Osteoblast (primary cell): Measurements from ENCODE around the gene NEUROD4. TPM values are rescaled to one million over a fixed set of nuclear protein-coding genes. Genes with fewer than 3 reads are reported as not detected.

ENCODE experiments used
- DNase-seq: peaks from one replicate; pipeline ENCODE4 v3.0.0; 2011; ENCODE audit warnings: low spot score, mixed read lengths; ENCODE audit not compliant: insufficient read length; ENCODE audit errors: missing footprints
- H2AFZ ChIP-seq: 2 replicates; pipeline ENCODE4 v1.6.0; 2011; ENCODE audit warnings: mild to moderate bottlenecking, low read length
- H3K27ac ChIP-seq: 2 replicates; pipeline ENCODE4 v1.5.1; 2011; ENCODE audit warnings: mild to moderate bottlenecking, low read depth, low read length, moderate library complexity
- H3K27me3 ChIP-seq: 2 replicates; pipeline ENCODE4 v1.6.0; 2012; ENCODE audit warnings: mild to moderate bottlenecking, control low read depth, inconsistent platforms, low read length, moderate library complexity; ENCODE audit not compliant: insufficient read depth
- H3K36me3 ChIP-seq: 2 replicates; pipeline ENCODE4 v1.5.1; 2011; ENCODE audit warnings: mild to moderate bottlenecking, low read length, control low read depth, moderate library complexity; ENCODE audit not compliant: insufficient read depth
- H3K4me1 ChIP-seq: 2 replicates; pipeline ENCODE4 v1.5.1; 2011; ENCODE audit warnings: mild to moderate bottlenecking, low read length, control low read depth, moderate library complexity; ENCODE audit not compliant: insufficient read depth
- H3K4me2 ChIP-seq: 2 replicates; pipeline ENCODE4 v1.6.0; 2011; ENCODE audit warnings: mild to moderate bottlenecking, low read length; ENCODE audit not compliant: insufficient read depth
- H3K4me3 ChIP-seq: fragments of 200-600 bp; sonication (generic); 3 replicates; pipeline ENCODE4 v1.5.1; 2012; ENCODE audit warnings: mild to moderate bottlenecking, low read length, inconsistent platforms; ENCODE audit not compliant: insufficient read depth
- H3K79me2 ChIP-seq: 2 replicates; pipeline ENCODE4 v1.6.0; 2012; ENCODE audit warnings: mild to moderate bottlenecking, low read length, control low read depth, inconsistent platforms; ENCODE audit not compliant: insufficient read depth
- H3K9me3 ChIP-seq: 2 replicates; pipeline ENCODE4 v1.5.1; 2011; ENCODE audit warnings: low read depth, low read length, control low read depth
- H4K20me1 ChIP-seq: 2 replicates; pipeline ENCODE4 v1.6.0; 2012; ENCODE audit warnings: mild to moderate bottlenecking, low read length, control low read depth; ENCODE audit not compliant: insufficient read depth
- total RNA-seq: library from RNA; depleted of rRNA; stranded (reverse); fragments of >200 nt; gene quantifications from 2 replicates; pipeline ENCODE4 v1.2.3, GENCODE V29; 2012
- TF ChIP-seq, protein P1 (sequence below): IDR thresholded peaks from 2 replicates; pipeline ENCODE4 v1.5.1; 2011; ENCODE audit warnings: mild to moderate bottlenecking, low read depth, low read length, moderate library complexity; ENCODE audit errors: extremely low read depth

Gene NEUROD4
- total RNA-seq, 1 donor = not detected

DNA sequence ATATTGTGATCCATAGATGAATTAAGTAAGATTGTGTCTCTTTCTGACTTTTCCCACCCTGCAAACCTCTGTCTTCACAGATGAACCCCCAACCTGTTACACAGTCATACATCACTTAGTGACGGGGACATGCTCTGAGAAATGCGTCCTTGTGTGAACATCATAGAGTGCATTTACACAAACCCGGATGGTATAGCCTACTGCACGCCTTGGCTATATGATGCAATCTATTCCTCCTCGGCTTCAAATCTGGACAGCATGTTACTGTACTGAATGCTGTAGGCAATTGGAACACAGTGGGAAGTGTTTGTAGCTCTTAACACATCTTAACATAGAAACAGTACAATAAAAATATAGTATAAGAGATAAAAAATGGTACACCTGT is 27.8 kb upstream of the NEUROD4 start:
- peaks cover 4% of the 10 kb centered on the region for H3K27me3 ChIP-seq

DNA sequence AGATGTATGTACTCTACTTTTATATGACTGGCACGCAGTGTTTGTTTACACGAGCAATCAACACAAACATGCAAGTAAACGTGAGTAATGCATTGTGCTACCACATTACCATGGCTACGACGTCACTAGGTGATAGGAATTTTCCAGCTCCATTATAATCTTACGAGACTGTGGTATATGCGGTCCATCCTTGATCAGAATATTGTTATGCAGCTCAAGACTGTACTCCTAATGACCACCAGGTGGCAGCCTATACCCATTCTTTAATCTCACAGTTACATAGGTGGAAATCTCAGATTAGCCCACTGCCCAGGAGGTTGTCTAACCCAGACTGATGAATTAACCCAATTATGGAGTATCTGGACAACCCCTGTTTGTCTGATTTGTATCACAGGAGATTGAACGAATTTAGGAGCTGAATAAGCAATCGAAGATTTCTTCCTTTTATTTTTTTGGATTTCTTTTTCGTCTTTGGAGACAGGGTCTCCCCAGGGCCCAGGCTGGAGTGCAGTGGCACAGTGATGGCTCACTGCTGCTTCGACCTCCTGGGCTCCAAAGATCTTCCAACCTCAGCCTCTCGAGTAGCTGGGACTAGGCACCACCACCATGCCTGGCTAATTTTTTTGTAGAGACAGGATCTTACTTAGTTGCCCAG is 26.5 kb upstream of the NEUROD4 start:
- no peaks in the 10 kb centered on the region for H3K79me2 ChIP-seq
- H3K4me2 ChIP-seq = no peak overlapping the region
- no peak overlapping the region for H3K27ac ChIP-seq
- no peaks in the 10 kb centered on the region for H3K4me1 ChIP-seq
- H3K4me3 ChIP-seq = no peak overlapping the region
- DNase-seq = peak; percentile 78
- H4K20me1 ChIP-seq = no peaks in the 10 kb centered on the region
- no peak overlapping the region for H2AFZ ChIP-seq
- H3K9me3 ChIP-seq = no peaks in the 10 kb centered on the region
- H3K36me3 ChIP-seq = no peaks in the 10 kb centered on the region
- peaks cover 4% of the 10 kb centered on the region for H3K27me3 ChIP-seq
- TF ChIP-seq, protein P1, sequence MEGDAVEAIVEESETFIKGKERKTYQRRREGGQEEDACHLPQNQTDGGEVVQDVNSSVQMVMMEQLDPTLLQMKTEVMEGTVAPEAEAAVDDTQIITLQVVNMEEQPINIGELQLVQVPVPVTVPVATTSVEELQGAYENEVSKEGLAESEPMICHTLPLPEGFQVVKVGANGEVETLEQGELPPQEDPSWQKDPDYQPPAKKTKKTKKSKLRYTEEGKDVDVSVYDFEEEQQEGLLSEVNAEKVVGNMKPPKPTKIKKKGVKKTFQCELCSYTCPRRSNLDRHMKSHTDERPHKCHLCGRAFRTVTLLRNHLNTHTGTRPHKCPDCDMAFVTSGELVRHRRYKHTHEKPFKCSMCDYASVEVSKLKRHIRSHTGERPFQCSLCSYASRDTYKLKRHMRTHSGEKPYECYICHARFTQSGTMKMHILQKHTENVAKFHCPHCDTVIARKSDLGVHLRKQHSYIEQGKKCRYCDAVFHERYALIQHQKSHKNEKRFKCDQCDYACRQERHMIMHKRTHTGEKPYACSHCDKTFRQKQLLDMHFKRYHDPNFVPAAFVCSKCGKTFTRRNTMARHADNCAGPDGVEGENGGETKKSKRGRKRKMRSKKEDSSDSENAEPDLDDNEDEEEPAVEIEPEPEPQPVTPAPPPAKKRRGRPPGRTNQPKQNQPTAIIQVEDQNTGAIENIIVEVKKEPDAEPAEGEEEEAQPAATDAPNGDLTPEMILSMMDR = peak; percentile 80

More for the DNA sequence above, 27.8 kb upstream of the NEUROD4 start:
- Histone ChIP-seq H4K20me1 (no peaks in the 10 kb centered on the region), H3K4me2 (no peak overlapping the region), H3K4me3 (no peak overlapping the region), H2AFZ (no peak overlapping the region), H3K36me3 (no peaks in the 10 kb centered on the region), H3K79me2 (no peaks in the 10 kb centered on the region), H3K9me3 (no peaks in the 10 kb centered on the region), H3K4me1 (no peaks in the 10 kb centered on the region), H3K27ac (no peak overlapping the region)
- TF ChIP-seq, protein P1 = no peak
- DNase-seq = no peak

DNA sequence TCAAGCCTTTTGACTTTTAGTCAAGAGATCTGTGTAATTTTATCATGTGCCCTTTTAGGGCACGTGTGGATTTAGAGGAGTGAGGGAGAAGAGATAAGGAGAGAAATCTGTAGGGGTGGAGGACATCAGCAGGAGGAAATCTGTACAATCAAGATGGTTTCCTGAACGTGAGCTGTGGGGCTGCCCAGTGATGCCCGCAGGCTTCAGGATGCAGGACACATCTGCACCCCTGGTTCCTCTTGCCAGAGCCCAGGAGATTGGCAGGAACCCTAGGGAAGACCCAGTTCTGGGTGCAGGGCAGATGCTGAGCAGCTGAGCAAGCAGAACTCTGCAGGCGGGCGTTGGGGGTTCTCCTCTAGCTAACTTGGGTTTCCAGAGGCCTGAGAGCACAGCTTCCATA is 23.6 kb upstream of the NEUROD4 start:
- Histone ChIP-seq H3K79me2 (no peaks in the 10 kb centered on the region), H3K4me2 (no peak overlapping the region), H3K27me3 (no peaks in the 10 kb centered on the region), H3K4me1 (no peaks in the 10 kb centered on the region), H3K27ac (no peak overlapping the region), H3K4me3 (no peak overlapping the region), H3K36me3 (no peaks in the 10 kb centered on the region), H2AFZ (no peak overlapping the region), H3K9me3 (no peaks in the 10 kb centered on the region), H4K20me1 (no peaks in the 10 kb centered on the region)
- TF ChIP-seq, protein P1 = no peak
- no peak for DNase-seq

DNA sequence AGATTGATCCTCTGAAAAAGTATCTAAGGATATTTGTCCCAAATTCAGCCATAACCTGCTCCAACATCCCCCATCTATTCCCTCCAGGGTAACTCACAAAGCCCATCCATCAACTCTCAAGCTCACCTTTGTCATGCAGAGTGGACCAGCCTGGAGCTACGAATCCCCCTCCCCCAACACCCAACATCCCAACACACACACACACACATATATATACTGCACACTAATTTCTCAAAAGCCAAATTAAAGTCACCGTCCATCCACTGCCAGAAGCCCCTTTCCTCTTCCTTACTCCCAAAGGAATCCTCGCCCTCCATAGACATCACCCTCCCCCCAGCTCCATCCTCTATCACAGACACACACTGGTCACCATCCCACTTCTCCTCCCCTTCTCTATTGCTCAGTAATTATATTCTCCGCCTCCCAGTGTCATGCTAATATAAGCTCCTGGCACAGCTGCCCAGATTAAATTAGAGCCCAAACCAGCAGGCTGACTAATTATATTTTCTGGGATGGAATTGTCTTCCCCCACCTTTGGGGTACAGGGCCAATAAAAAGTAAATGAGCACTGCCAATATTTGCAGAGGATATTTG is 21.7 kb upstream of the NEUROD4 start:
- H3K4me1 ChIP-seq = no peaks in the 10 kb centered on the region
- H3K79me2 ChIP-seq = no peaks in the 10 kb centered on the region
- H3K4me3 ChIP-seq = no peak overlapping the region
- no peaks in the 10 kb centered on the region for H3K36me3 ChIP-seq
- TF ChIP-seq, protein P1 = no peak
- H3K27ac ChIP-seq = no peak overlapping the region
- no peaks in the 10 kb centered on the region for H3K9me3 ChIP-seq
- no peaks in the 10 kb centered on the region for H3K27me3 ChIP-seq
- H3K4me2 ChIP-seq = no peak overlapping the region
- H2AFZ ChIP-seq = no peak overlapping the region
- H4K20me1 ChIP-seq = no peaks in the 10 kb centered on the region
- no peak for DNase-seq
